ENCODE results near the gene HK1.
A peak's percentile ranks its signal among the peaks of the same experiment; 100 is the strongest.
"Not testable (repeated sequence)": the region's sequence is repeated elsewhere in the genome, so short reads cannot be mapped to it uniquely, and the experiment has no call there.

HK1 gene

DNA sequence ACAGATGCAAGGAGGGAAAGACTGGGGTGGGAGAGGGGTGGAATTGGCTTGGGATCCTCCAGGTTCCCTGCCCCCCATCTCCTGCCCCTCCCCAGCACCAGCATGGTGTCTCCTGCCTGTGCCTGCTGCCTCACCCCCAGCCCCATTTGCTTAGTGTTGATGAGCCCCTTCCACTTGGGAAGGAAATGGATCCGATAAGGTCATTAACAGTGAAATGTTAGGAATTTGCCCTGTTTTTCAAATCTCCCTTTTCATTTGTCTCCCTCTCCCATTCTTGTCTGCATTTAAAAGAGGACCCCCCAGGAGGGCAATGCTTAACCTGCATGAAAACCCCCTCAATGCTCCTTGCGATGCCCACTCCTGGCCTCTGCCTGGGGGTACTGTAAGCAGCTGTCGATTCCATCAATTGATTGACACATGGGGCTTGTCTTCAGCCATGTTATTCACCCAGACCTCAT is 51.5 kb downstream of the HK1 start:
- no peak for DNase-seq

DNA sequence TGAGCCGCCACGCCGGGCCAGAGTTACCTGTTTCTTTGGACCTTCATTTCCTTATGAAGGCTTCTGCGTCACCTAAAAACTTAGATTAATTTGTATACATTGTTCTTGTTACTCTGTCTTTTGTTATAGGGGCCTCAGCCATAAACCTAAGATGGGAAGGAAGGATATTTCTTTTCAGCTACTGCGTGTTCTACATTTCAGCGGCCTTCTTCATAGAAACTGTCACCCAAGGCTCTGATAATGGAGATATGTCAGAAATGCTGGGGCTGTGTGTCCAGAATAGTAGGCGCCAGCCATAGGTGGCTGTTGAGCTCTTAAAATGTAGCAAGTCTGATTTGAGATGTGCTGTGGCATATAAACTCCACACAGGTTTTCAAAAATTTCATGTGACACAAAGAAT is 52.9 kb downstream of the HK1 start:
- no peak for DNase-seq

DNA sequence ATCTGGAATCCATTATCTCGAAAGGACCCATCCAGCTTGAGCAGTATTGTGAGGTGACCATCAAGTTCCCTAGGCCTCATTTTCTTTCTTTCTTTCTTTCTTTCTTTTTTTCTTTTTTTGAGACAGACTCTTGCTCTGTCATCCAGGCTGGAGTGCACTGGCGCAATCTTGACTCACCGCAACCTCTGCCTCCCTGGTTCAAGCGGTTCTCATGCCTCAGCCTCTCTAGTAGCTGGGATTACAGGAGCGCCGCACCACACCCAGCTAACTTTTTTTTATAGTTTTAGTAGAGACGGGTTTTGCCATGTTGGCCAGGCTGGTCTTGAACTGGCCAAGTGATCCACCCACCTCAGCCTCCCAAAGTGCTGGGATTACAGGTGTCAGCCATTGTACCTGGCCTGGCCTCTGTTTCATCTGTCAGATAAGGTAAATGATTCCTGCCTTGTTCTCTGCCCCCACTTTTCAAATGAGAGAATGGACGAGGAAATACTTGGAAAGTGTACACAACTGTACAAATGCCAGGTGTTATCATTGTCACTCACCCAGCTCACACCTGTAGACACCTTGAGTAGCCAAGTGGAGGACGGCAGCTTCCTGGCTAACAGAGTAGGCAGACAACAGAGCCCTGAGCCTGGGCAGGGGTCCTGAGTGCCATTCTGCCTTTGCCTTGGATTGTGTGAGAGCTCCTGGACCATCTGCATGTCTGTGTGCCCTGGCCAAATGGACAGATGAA is 54.1 kb downstream of the HK1 start:
- no peak for DNase-seq

DNA sequence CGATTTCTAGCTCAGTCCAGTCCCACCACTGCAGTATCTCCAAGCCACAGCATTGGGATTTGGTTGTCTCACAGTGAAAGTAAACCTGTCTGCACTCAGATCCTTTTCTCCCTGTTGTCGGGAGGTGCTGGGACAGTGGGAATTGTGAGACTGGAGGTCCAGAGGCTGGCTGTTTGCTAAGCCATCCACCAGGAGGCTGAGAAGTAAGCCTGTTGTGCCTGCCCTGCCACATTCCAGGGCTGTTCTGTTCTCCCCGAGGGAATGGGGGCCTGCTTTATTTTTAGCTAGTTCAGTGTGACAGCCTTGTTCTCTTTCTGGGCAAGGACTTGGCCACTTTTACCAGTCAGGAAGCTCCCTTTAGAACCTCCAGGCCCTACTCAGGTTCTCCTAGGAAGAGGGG is 54.9 kb downstream of the HK1 start:
- DNase-seq, result no peak

DNA sequence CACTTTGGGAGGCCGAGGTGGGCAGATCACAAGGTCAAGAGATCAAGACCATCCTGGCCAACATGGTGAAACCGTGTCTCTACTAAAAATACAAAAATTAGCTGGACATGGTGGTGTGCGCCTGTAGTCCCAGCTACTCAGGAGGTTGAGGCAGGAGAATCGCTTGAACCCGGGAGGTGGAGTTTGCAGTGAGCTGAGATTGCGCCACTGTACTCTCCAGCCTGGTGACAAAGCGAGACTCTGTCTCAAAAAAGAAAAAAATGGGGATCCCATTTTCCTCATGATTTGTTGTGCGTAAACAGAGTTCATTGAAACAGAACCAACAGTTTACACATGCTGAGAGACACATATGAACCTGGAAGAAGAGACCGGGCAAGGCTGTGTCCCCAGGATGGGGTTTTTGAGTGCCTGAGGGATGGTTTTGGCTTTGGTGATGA is 55.6 kb downstream of the HK1 start:
- DNase-seq, result not testable (repeated sequence)

DNA sequence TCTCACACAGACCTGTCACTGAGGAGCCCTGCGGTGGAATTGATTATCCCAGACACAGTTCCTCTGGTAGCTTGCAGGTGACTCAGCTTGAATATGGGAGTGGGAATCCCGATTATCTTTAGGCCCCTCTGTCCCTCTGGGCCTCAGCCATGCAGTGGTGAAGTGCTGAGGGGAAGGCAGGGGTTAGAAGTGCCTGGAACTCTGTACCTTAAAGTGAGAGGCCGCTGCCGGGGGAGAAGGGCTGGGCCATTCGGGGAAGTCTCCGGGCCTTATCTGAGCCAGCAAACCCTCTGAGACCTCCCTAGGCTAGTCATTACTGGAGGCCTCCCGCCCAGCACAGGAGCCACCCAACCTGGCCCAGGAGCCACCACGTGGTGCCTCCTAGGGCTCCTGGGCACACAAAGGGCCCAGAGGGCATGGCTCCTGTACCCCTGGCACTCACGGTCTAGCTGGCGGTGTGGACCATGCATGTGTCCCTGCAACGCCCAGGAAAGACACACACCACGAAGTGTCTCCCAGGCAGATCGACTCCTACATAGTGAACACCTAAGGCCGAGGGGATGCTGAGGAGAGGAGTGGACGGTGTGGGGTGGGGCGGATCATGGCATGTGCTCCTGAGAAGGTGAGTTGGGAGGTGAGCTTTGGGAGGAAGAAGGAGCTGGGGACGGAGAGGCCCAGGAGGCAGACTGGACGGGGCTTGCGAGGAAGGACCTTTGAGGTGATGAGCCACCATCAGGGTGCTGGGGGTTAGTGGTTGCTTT is 56.2 kb downstream of the HK1 start:
- DNase-seq, result no peak

DNA sequence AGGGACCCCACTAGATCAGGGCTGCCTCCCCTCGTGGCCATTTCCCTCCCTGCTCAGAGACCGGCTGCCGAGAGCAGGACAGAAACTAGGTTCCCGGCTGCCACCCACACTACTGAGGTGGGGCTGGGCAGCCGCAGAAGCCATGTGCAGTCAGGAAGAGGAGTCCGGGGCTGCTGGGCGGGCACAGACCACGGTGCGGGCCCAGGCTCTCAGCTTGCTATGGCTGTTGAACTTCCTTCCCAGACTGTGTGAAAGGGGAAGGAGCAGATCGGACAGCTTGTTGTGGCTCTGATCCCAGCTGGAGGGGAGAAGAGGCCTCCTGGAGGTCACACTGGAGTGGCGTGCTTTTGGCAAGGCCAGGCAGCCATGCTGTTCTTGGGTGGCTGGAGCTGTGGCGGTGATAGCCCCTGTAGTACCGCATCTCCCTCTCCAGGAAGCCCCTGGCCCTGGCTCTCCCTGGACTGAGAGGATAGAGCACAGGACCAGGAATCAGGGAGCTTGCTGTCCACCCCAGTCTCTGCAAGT is 56.8 kb downstream of the HK1 start:
- peak; percentile 22 for DNase-seq

DNA sequence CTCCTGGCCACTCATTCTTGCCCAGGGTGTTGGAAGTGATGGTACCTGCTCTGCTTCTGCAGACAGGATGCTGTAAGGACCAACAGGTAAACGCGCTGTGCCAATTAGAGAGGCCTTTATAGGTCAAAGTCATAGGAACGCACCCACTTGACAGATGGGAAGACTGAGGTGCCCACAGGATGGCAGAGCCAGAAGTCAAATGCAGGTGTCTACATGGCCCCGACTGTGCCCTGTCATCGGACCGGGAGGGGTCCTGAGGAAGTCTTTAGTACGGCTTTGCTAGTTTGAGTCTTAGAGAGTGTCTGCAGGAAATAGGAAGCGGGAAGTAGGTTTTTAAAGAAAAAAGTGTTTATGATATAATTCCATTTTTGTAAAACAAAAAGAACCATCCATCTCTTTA is 57.3 kb downstream of the HK1 start:
- DNase-seq, result no peak

DNA sequence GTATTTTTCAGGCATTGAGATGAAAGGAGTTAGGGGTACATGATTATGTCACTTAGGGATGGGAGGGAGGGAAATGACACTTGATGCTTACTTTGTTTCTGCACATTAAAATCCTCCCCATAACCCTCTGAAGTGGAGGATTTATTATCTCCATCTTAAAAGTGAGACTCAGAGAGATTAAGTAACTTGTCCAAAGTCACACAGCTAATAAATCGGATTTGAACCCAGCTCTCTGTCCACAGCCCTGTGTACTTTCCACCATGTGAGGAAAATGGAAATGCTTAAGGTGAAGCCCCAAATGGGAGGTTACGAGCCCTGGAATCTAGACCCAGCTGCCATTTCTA is 58.6 kb downstream of the HK1 start:
- DNase-seq, result no peak

DNA sequence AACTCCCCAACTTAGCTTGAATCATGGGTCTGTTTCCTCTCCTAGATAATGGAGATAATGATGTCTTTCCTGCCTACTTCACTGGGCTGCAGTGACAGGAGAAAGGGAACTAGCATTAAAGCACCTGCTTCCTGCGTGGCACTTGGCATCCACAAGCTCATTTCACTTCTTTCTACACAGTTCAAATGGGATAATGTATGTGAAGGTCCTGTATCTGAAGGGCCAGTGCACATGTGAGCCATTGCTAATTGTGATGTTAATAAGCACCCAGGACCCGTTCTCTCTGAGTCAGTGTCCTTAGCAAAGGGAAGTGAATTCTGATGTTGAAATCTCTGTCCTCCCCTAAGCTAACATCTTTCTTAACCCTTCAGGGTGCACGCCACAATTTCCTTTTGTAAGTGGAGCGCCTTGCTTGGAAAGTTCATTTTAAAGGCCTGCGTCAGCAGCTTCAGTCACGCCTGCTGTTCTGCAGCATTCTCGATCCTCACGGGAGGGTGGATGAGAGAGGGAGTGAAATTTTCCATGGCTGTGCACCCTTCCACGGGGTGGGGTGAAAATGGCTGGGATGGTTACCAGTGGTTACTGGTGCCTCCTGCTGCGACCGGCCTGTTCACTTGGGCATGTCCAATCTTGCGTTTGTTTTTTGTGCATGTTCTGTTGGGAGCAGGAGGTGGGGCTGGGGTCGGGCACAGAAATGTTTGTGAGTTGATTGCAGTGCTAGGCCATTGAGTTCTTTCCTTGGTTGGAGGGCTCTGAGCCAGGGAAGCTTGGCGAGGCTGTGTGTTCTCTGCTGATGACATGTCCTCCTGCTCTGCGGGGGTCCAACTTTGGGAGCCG is 59.2 kb downstream of the HK1 start:
- DNase-seq, result no peak

DNA sequence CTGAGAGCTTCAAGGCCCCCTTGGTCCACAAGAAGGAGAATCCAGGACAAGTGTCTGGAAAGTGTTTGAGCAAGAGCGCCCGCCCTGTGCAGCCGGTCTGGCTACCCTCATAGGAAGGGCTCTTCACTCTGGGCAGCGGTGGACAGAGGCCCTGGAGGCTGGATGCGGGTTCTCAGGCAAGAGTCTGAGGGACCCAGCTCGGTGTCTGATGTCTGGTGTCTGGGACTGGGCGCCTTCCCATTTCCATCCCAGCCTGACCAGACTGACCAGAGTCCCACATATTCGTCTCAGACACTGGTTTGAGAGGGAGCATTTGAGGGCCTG is 59.8 kb downstream of the HK1 start:
- no peak for DNase-seq

DNA sequence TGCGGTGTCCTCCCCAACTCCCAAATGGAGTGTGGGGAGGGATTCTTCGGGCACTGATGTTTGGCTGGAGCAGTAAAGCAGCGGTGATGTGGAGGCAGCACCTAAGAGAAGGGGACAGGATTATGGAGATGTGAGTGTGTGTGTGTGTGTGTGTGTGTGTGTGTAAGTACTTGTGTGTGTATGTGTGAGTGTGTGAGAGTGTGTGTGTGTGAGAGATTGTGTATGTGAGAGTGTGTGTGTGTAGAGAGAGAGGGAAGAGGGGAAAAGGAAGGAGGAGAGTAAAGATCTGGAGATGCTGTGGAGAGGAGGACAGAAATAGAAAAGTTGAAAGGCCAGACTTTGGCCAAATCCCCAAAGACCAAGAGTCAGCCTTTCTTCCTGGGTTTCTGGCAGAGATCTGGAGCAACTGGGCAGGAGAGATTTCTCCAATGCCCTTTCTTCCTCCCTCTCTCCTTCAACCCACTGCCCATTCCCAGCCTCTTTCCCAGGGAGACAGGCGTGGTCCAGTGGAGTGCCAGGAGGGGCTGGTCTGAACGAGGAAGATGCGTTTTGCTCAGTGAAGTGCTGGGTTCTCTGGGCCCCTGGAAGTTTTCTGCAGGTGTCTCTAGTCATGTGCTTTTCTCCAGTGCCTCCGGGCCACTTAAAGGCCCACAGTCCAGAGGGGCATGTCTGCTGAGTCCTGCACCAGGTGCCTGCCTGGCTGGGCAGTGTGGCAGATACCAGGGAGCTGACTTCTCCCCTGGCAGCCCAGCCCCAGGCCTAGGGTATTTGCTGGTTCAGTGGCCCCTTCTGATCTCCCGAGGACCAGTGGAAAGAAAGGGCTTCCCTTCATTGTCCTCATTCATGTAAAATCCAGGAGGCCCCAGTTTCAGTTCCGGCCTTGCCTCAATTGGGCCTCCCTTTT is 60.5 kb downstream of the HK1 start:
- DNase-seq, result no peak

DNA sequence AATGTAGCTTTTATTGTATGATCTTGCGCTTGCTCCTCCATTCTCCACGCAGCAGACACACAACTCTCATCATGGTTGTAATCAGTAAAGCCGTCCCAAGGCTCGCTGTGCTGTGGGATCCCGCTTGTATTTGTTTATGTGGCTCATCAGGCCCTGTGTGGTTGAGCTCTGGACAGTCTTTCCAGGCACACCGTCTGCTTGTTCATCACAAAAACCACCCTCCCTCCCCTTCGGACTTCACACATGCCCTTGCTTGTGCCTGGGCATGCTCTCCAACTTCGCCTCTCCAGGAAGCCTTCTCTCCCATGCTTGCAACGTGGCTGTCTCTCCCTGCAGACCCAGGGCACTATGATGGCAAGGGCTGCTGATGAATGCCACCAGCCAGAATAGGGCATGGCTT is 62.4 kb downstream of the HK1 start:
- DNase-seq, result no peak

DNA sequence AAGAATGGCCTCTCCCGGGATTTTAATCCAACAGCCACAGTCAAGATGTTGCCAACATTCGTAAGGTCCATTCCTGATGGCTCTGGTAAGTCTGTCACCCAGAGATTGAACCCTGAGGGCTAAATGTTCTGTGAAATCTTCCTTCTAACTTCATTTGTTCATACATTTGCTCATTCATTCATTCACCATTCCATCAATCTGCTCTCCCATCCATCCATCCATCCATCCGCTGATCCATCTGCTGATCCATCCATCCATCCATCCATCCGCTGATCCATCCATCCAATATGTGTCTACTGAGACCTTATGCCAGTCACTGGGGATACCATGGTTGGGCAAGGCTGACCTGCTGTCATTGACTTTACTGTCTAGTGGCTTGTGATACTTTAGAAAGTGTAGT is 65.6 kb downstream of the HK1 start:
- no peak for DNase-seq

DNA sequence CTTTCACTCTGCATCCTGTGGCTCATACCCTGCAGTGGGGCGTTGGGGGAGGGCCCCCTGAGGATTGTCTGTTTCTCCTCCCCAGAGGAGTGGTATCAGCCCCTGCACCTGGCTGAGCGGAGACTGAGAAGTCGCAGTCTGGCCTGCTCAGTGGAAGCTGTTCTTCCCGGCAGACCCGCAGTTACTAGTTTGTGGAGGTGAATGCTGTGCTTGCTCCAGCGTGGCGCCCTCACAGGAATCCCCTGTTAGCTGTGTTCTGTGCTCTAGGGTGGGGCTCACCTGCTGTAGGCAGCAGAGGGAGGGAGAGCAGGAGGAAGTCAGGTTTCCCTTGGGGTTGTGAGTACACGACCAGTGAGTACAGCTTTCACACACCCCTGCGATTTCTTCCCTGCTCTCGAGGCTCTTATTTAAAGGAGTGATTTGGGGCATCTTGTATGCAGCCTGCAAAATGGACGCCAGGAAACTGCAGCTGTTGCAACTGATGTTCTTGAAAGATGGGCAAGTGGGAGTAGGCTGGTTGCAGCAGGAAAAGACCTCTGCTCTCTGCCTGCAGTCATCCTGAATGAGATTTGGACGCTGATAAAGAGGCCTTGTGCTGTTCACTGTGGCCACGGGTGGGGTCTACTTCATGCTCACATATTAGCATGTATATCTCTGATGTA is 66.4 kb downstream of the HK1 start:
- peak; percentile 25 for DNase-seq

DNA sequence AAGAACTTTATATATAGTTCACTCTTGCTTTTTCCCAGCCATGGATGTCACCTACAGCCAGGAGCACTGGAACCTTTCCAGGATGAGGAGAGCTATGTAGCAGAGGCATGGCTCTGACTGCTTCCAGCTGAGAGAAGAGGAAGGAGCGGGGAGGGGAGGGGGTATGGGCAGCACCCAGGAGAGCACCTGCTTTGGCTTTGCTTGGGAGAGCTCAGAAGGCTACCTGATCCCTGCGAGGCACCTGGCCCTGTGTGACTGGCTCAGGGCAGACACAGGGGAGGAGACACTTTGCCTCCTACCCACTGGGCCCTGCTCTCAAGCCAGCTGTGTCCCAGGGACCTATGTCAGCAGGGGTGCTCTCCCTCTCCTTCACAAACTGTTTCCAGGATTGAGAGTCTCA is 67.1 kb downstream of the HK1 start:
- DNase-seq, result no peak

DNA sequence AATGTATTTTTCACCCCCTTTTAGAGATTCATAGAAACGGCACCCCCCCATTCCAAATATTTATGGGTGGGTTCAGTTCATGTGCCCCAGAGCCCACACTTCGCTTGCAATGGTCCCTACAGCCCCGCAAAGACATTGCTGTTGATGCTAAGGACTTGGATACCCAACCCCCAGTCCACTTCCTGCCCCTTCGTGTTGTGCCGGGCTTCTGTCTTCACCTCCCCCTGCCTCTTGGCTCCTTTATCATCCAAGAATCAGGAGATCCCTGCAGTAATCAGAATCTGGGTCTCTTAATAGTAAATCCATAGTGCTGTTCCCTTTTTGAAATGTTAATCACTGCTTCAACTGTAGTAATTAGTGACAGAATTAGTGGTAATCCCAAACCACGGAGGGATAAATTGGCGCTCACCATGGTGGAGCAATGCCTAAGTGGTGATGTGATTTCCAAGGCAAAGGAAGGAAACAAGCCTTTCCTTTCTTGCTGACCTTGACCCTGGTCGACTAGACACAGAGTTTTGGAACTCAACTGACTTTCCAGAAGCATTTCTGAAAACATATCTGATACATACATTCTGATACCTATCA is 67.7 kb downstream of the HK1 start:
- DNase-seq, result no peak

DNA sequence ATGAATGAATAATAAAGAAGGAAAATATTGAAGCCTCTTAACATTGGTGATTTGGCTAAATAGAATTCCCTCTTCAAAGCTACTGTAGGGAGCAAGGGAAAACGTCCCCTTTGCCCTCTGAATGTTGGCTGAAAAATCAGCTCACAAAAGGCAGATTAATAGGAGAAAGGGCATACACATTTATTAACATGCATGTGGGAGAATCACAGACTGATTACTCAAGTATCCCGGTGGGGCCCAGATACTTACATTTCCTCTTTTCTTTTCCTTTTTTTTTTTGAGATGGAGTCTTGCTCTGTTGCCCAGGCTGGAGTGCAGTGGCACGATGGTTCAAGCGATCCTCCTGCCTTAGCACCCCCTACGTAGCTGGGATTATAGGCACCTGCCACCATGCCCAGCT is 68.5 kb downstream of the HK1 start:
- no peak for DNase-seq

DNA sequence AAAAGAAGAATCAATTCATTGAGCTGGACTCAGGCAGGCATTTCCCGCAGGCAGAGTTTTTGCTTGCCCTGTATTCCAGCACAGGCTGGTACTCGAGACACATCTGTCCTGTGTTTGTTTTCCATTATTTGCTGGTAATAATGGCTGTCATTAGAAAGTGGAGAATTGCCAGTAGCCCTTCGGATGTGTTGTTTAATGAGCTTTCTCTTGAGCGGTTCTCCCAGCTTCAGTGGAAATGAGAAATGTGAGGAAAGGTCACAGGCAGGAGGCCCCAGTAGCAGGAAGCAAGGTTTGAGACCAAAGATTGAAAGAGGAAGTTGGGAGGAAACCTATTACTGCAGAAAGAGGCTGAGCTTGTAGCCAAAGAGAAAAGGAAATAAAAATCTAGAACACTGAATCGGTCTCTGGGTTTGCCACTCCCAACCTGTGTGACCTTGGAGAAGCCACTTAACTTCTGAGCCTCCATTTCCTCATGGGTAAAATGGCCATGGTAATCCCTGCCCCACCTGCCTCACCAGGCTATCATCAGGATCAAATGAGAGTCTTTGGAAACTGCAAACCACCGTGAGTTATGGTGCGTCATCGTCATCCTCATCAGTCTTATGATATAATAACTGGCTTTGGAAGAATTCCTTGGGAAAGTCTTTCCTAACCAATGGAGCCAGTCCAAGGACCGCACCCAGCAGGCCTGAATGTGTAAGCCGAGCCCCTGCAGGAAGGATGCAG is 70.7 kb downstream of the HK1 start:
- DNase-seq, result peak; percentile 14

DNA sequence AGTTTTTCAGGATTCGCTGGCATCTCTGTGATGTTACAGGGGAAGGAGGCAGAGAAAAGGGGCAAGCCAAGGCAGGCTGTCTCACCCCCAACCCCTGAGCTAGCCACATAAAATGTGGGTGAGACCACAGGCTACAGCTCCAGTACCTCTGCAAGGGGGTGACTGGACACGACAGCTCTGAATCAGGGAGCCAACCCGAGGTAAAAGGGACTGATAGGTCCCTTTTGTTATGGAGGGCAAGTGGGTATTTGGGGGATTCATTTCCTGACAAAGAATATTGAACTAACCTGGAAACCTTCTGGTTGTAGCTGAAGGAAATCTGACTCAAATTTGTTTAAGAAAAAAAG is 71.2 kb downstream of the HK1 start:
- DNase-seq, result no peak

DNA sequence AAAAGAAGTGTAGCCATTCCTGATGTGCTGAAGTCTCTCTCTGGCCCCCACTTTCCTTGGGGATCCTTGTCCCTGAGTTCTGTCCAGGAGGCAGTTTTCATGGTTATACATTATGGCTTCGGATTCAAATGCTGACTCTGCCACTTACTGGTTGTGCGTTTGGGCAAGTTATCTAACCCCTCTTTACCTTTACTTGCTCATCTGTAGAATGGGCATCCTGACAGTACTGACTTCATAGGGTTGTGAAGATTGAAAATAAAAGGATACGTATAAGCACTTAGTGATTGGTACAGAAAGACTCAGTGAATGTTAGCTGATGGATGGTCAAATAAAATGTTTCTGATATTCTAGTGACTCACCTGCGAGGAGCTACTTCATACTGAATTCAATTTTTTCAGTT is 73.3 kb downstream of the HK1 start:
- no peak for DNase-seq
